ENCODE data around the gene CD300C. TPM values are rescaled to one million over a fixed set of nuclear protein-coding genes. Genes with fewer than 3 reads are reported as not detected.

CD300C gene
- total RNA-seq, 4 donors from 2014 or later, result 0.39 to 4.6 (median 1.6) TPM

DNA sequence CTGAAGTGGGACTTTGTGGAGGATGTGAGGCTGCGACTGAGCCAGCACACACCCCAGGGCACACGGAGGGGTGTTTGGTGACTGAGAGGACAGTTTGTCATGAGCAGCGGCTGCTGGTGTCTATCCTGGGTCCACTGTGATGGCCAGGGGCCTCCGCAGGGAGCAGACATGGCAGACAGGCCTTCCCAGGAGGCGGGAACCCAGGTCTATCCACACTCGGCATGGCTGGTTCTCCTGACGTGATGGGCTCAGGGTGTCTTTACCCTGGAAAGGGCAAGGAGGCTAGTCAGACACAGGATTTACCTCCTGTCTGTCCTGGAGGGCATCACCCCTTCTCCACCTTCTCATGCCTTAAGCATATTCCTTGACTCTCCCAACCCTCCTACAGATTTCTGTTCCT, 671 bp upstream of the CD300C start:
- 76% methylated on average over 7 of the region's 7 CpGs for WGBS

DNA sequence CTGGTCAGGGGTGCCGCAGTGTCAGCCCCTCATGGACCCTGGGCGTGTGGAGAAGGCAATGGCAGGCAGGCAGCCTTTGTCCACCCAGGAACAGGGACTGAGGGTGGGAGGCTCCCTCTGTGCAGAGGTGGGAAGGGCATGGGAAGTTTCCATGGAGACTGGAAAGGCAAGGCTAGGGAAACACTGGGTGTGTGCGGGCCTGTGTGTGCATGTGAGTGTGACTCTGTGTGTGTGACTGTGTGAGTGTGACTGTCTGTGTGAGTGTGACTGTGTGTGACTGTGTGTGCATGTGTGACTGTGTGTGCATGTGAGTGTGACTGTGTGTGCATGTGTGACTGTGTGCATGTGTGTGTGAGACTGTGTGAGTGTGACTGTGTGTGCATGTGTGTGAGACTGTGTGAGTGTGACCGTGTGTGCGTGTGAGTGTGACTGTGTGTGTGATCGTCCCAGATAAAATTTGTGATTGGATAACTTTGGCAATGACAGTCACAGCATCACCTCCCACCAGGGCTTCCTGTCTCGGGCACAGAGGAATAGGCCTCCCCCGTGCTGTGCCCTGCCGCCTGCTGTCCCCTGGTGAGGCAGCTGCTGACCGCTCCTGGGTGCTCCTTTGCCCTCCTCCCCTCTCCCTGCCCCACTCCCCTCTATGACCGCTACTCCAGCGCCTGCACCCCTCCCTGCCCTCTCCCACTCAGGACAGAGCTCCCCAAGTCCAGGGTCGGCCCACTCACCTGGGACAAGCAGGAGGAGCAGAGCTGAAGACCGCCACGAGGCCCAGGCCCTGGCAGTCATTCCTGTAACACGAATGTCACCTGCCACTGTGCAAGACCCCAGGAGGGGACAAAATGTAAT, 698 bp downstream of the CD300C start:
- WGBS, result 73% methylated on average over 14 of the region's 16 CpGs
- H3K27ac ChIP-seq (replicated peaks in 1 of 4), result peak overlapping the region in 1 of 4 donors; percentile 31
- H3K36me3 ChIP-seq, result no peaks in the 10 kb centered on the region
- no peaks in the 10 kb centered on the region for H3K9me3 ChIP-seq
- peaks cover 0 to 13% (median 0%) of the 10 kb centered on the region in 4 donors for H3K27me3 ChIP-seq
- intact Hi-C loops (cut with DNase I), result no loop called here
- peak overlapping the region; percentile 20 to 30 (median 22) for H3K4me3 ChIP-seq
- TF ChIP-seq POLR2A (IDR thresholded peaks at IDR 0.05; ENCODE audit: low read depth), result no peak
- no peak for TF ChIP-seq POLR2AphosphoS5 (IDR thresholded peaks at IDR 0.05)
- TF ChIP-seq EP300 (IDR thresholded peaks at IDR 0.05), result no peak
- TF ChIP-seq, protein P1, sequence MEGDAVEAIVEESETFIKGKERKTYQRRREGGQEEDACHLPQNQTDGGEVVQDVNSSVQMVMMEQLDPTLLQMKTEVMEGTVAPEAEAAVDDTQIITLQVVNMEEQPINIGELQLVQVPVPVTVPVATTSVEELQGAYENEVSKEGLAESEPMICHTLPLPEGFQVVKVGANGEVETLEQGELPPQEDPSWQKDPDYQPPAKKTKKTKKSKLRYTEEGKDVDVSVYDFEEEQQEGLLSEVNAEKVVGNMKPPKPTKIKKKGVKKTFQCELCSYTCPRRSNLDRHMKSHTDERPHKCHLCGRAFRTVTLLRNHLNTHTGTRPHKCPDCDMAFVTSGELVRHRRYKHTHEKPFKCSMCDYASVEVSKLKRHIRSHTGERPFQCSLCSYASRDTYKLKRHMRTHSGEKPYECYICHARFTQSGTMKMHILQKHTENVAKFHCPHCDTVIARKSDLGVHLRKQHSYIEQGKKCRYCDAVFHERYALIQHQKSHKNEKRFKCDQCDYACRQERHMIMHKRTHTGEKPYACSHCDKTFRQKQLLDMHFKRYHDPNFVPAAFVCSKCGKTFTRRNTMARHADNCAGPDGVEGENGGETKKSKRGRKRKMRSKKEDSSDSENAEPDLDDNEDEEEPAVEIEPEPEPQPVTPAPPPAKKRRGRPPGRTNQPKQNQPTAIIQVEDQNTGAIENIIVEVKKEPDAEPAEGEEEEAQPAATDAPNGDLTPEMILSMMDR (IDR thresholded peaks at IDR 0.05), result no peak
- no peaks in the 10 kb centered on the region for H3K4me1 ChIP-seq
- no peak for DNase-seq (ENCODE audit: extremely low spot score)

More for the DNA sequence above, 671 bp upstream of the CD300C start:
- Histone ChIP-seq H3K27ac (replicated peaks in 1 of 4) (no peak overlapping the region), H3K9me3 (no peaks in the 10 kb centered on the region), H3K36me3 (no peaks in the 10 kb centered on the region), H3K4me1 (no peaks in the 10 kb centered on the region), H3K27me3 (peaks cover 0 to 23% (median 0%) of the 10 kb centered on the region in 4 donors), H3K4me3 (no peak overlapping the region)
- no peak for DNase-seq (ENCODE audit: extremely low spot score)
- intact Hi-C loops (cut with DNase I), result no loop called here
- no peak for TF ChIP-seq EP300 (IDR thresholded peaks at IDR 0.05)
- TF ChIP-seq POLR2A (IDR thresholded peaks at IDR 0.05; ENCODE audit: low read depth), result no peak
- TF ChIP-seq POLR2AphosphoS5 (IDR thresholded peaks at IDR 0.05), result no peak
- TF ChIP-seq, protein P1 (IDR thresholded peaks at IDR 0.05), result no peak

DNA sequence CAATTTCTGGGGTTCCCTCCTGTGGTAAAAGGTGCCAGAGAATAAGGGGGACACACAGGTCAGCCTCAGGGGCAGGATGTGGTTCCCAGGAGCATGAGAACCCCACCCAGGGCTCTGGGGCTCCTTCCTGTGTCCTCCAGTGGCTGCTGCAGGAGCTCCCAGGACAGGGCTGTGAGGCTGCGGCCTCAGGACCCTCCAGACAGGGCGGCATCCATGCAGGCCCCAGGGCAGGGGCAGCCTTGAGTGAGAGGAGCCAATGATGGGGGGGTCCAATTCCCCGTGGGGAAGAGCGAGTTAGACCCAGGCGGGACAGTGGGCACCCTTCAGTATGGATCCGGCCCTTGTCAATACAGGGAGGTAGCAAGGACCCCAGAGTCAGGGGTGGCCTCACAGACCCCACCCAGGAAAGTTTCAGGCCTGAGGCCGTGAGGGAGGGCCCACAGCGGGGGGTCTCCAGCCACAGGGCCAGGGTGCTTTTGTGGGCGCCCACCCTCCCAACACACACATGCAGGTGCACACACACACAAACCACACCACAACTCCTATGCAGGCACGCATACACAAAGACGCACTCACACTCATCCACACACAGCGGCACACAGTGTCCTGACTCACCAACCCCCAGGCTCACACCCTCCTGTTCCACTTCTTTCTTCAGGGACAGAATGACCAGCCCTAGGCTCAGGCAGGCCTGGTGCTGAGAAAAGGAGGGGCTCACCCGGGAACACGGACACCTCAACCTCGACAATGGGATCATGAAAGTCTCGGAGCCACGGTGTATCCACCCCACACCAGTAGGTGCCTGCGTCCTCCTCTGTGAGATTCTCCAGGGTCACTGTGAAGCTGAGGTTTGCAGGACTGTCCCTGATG, 1.8 kb downstream of the CD300C start:
- Histone ChIP-seq H3K27ac (replicated peaks in 1 of 4) (no peak overlapping the region), H3K9me3 (no peaks in the 10 kb centered on the region), H3K4me1 (no peaks in the 10 kb centered on the region), H3K36me3 (no peaks in the 10 kb centered on the region), H3K4me3 (no peak overlapping the region), H3K27me3 (peaks cover 0 to 7% (median 0%) of the 10 kb centered on the region in 4 donors)
- TF ChIP-seq, protein P1 (IDR thresholded peaks at IDR 0.05), result no peak
- TF ChIP-seq POLR2A (IDR thresholded peaks at IDR 0.05; ENCODE audit: low read depth), result no peak
- TF ChIP-seq EP300 (IDR thresholded peaks at IDR 0.05), result no peak
- TF ChIP-seq POLR2AphosphoS5 (IDR thresholded peaks at IDR 0.05), result no peak
- DNase-seq (ENCODE audit: extremely low spot score), result no peak
- 93% methylated on average over 8 of the region's 18 CpGs for WGBS
- intact Hi-C loops (cut with DNase I), result no loop called here

DNA sequence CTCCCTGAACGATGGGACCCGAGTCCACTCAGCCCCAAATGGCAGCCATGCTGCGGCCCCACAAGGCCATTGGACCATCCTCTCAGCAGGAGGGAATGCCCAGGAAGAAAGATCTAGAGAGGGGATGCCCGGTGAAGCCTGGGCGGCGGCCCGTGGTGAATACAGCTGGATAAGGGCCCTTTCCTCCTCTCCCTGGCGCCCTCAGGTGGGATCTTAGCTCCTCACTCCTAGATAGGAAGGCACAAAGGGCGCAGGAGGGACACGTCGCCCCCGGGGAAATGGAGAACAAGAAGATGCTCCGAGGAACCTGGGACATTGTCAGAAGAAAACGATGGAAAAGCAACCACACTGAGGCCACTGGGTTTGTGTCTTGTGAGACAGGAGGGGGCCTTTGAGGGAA, 2.5 kb downstream of the CD300C start:
- no peak overlapping the region for H3K27ac ChIP-seq (replicated peaks in 1 of 4)
- H3K4me3 ChIP-seq, result no peak overlapping the region
- 77% methylated on average over 11 of the region's 14 CpGs for WGBS
- H3K9me3 ChIP-seq, result no peaks in the 10 kb centered on the region
- no peaks in the 10 kb centered on the region for H3K36me3 ChIP-seq
- H3K4me1 ChIP-seq, result no peaks in the 10 kb centered on the region
- intact Hi-C loops (cut with DNase I), result no loop called here
- no peak for DNase-seq (ENCODE audit: extremely low spot score)
- no peak for TF ChIP-seq POLR2AphosphoS5 (IDR thresholded peaks at IDR 0.05)
- no peak for TF ChIP-seq POLR2A (IDR thresholded peaks at IDR 0.05; ENCODE audit: low read depth)
- TF ChIP-seq EP300 (IDR thresholded peaks at IDR 0.05), result no peak
- TF ChIP-seq, protein P1 (IDR thresholded peaks at IDR 0.05), result no peak
- H3K27me3 ChIP-seq, result peaks cover 0 to 5% (median 0%) of the 10 kb centered on the region in 4 donors

Measured in esophagus muscularis mucosa (tissue), 4 donors.